GM13976 (cell line): Measurements from ENCODE around the gene SLC39A11.

ENCODE experiments used
- DNase-seq: peaks from one replicate; pipeline ENCODE4 v3.0.0; 2012; ENCODE audit warnings: low spot score
- in situ Hi-C: fragments of 300-500 bp; cut with MboI; formaldehyde crosslinking; loops from one replicate; pipeline ENCODE4 v1.12.0; 2022; ENCODE audit warnings: low sequenced_read_pairs, mixed read lengths, inconsistent platforms; ENCODE audit not compliant: unreplicated experiment
- TF ChIP-seq, protein P1 (sequence below): IDR thresholded peaks from 2 replicates; pipeline ENCODE4 v1.5.1; 2012; ENCODE audit warnings: borderline replicate concordance, mild to moderate bottlenecking; ENCODE audit not compliant: insufficient read depth; ENCODE audit errors: extremely low read depth, missing control alignments, control extremely low read depth

Gene SLC39A11

DNA sequence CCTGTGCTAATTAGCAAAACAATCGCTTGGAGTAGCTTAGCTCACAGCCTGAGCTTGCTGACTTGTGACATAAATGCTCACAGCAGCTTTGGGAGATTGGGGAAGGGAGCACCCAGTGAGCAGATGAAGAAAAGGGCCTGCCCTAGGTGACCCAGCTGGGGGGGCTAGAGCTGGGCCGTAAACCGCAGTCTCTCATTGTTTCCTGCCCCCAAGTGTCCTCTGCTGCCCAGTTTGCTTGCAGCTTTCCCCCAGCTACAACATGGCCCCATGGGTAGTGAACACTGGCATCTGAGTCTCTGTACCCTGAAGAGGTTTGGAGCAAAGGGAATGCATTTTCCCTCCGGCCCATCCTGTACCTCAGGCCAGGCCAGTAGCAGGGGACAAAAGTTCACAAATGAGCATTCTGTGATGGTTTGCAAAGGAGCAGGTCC lies 349.4 kb downstream of the SLC39A11 start:
- in situ Hi-C loops: loop anchor here (25.0 kb wide), 1 partner anchor 619 kb away; no protein-coding TSS in a partner anchor
- TF ChIP-seq, protein P1, sequence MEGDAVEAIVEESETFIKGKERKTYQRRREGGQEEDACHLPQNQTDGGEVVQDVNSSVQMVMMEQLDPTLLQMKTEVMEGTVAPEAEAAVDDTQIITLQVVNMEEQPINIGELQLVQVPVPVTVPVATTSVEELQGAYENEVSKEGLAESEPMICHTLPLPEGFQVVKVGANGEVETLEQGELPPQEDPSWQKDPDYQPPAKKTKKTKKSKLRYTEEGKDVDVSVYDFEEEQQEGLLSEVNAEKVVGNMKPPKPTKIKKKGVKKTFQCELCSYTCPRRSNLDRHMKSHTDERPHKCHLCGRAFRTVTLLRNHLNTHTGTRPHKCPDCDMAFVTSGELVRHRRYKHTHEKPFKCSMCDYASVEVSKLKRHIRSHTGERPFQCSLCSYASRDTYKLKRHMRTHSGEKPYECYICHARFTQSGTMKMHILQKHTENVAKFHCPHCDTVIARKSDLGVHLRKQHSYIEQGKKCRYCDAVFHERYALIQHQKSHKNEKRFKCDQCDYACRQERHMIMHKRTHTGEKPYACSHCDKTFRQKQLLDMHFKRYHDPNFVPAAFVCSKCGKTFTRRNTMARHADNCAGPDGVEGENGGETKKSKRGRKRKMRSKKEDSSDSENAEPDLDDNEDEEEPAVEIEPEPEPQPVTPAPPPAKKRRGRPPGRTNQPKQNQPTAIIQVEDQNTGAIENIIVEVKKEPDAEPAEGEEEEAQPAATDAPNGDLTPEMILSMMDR: no peak
- DNase-seq: no peak

- in situ Hi-C loops: loop anchor here (25.0 kb wide), 1 partner anchor 625 kb away; no protein-coding TSS in a partner anchor
- TF ChIP-seq, protein P1: no peak
- no peak for DNase-seq
Measured at GRCh38 chr17:72737151-72737690, 355.3 kb downstream of the SLC39A11 start.

GRCh38 chr17:72735592-72735991 lies 356.9 kb downstream of the SLC39A11 start:
- in situ Hi-C loops: loop anchor here (25.0 kb wide), 1 partner anchor 627 kb away; no protein-coding TSS in a partner anchor
- DNase-seq: no peak
- TF ChIP-seq, protein P1: no peak

DNA sequence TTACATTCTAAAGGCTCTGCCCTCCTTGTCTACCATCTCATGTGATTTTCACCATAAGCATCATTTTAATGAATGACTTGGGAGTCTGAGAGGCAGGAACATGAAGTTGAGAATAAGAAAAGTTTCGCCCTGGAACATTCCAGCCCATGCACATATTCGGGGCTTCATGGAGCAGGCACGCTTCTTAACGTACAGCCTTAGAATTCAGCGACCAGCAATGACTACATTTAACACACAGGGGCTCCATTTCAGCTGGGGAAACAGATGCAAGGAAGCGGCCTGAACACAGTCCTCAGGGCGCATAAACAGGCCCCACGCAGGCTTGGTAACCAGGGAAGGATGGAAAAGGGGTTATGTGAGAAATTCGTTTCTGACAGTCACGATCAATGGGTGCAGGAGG lies 357.4 kb downstream of the SLC39A11 start:
- in situ Hi-C loops: loop anchor here (25.0 kb wide), 1 partner anchor 627 kb away; no protein-coding TSS in a partner anchor
- TF ChIP-seq, protein P1: no peak
- no peak for DNase-seq

GRCh38 chr17:72734613-72735012 lies 357.9 kb downstream of the SLC39A11 start:
- in situ Hi-C loops: loop anchor here (25.0 kb wide), 1 partner anchor 628 kb away; no protein-coding TSS in a partner anchor
- TF ChIP-seq, protein P1: no peak
- no peak for DNase-seq

GRCh38 chr17:72733619-72734282 lies 358.7 kb downstream of the SLC39A11 start:
- in situ Hi-C loops: loop anchor here (25.0 kb wide), 1 partner anchor 629 kb away; no protein-coding TSS in a partner anchor
- TF ChIP-seq, protein P1: no peak
- peak; percentile 58 for DNase-seq
